K562 (cell line): ENCODE results near the gene SMG6. TPM values are rescaled to one million over a fixed set of nuclear protein-coding genes. Genes with fewer than 3 reads are reported as not detected.

Experiments used
- ATF4 ChIP-seq: fragments of 450-650 bp; formaldehyde crosslinking; IDR thresholded peaks from 2 replicates; pipeline ENCODE4 v1.4.0; 2022; ENCODE audit warnings: mild to moderate bottlenecking, moderate library complexity
- ERF ChIP-seq: fragments of 450-650 bp; formaldehyde crosslinking; IDR thresholded peaks from 2 replicates; pipeline ENCODE4 v1.4.0; 2020; ENCODE audit warnings: mild to moderate bottlenecking, mixed read lengths
- HNRNPH1 ChIP-seq: fragments of 200-400 bp; formaldehyde crosslinking; optimal IDR thresholded peaks from 2 replicates; pipeline ENCODE3; 2017; ENCODE audit warnings: low read depth, mild to moderate bottlenecking, low read length, moderate library complexity
- RERE ChIP-seq: sonication (generic); formaldehyde crosslinking; IDR thresholded peaks from 2 replicates; pipeline ENCODE4 v1.8.0; 2023; ENCODE audit warnings: missing genetic modification reagents, mild to moderate bottlenecking, borderline replicate concordance
- SNIP1 ChIP-seq: fragments of 450-650 bp; IDR thresholded peaks from 2 replicates; pipeline ENCODE4 v1.7.1; 2017; ENCODE audit warnings: low read depth, mild to moderate bottlenecking
- THRA ChIP-seq: fragments of 450-650 bp; IDR thresholded peaks from 2 replicates; pipeline ENCODE4 v1.6.1; 2017; ENCODE audit warnings: mild to moderate bottlenecking, moderate library complexity
- ZNF347 ChIP-seq: fragments of 450-650 bp; formaldehyde crosslinking; IDR thresholded peaks from 2 replicates; pipeline ENCODE4 v1.4.0; 2020; ENCODE audit warnings: low read depth, mild to moderate bottlenecking, moderate library complexity
- polyA plus RNA-seq, 8 experiments: library from polyadenylated mRNA; depleted of rRNA in 4 of 8; stranded (reverse) in 5 of 8; unstranded in 3 of 8; fragments of >200 nt; fragmentation: Nextera tagmentation in 2 of 8; fragmentation: Illumina TruSeq in 1 of 8; extraction: Ambion mirVana in 2 of 8; extraction: Trizol in 1 of 8; gene quantifications; 2 replicates each; pipeline versions ENCODE4 v1.2.1 to v1.2.3, GENCODE V29; 2011 to 2014; ENCODE audit warnings: inconsistent platforms in 1 of 8, missing spikeins in 1 of 8
- total RNA-seq, 7 experiments: library from RNA; depleted of rRNA in 6 of 7; stranded (reverse); fragments of >200 nt in 6 of 7; fragmentation: Illumina TruSeq in 2 of 7; extraction: Trizol in 2 of 7; gene quantifications; 2 replicates each; pipeline versions ENCODE4 v1.2.1 to v1.2.3, GENCODE V29; 2011 to 2021; ENCODE audit warnings: low replicate concordance in 1 of 7

Gene SMG6
- total and polyA plus RNA-seq, 9 of the 15 experiments (the other 6 are each of a cell fraction or from before 2014, with no cell fraction given) = 0.44 to 13.9 (median 6.0) TPM

GRCh38 chr17:2019723-2020122 lies 283.9 kb downstream of the SMG6 start (continued):
- TF ChIP-seq RERE (CRISPR knock-in tag) = no peak
- no peak for TF ChIP-seq THRA
- no peak for TF ChIP-seq HNRNPH1
- TF ChIP-seq SNIP1 = no peak
- no peak for TF ChIP-seq ZNF347 (CRISPR knock-in tag)
- no peak for TF ChIP-seq ERF (CRISPR knock-in tag)
- TF ChIP-seq ATF4 (CRISPR knock-in tag) = no peak
- TF ChIP-seq, all 486 proteins: peak for 0
